Inferior parietal cortex (tissue), 1 donor: ENCODE data around the gene RPRD1A.
"Not testable (repeated sequence)": the region's sequence is repeated elsewhere in the genome, so short reads cannot be mapped to it uniquely, and the experiment has no call there.

Experiments used
- DNase-seq: peaks from one replicate; pipeline ENCODE4 v3.0.0-alpha.2; 2016; ENCODE audit errors: extremely low spot score

Gene RPRD1A

GRCh38 chr18:36078751-36079529 lies 11.6 kb upstream of the RPRD1A start:
- DNase-seq, result no peak

- DNase-seq, result not testable (repeated sequence)
Measured at GRCh38 chr18:36077764-36078163, 10.4 kb upstream of the RPRD1A start.

- no peak for DNase-seq
Measured at GRCh38 chr18:36075862-36076587, 8.7 kb upstream of the RPRD1A start.

GRCh38 chr18:36074435-36074834 lies 7.1 kb upstream of the RPRD1A start:
- no peak for DNase-seq

GRCh38 chr18:36073676-36074075 lies 6.3 kb upstream of the RPRD1A start:
- DNase-seq, result no peak

- not testable (repeated sequence) for DNase-seq
Measured at GRCh38 chr18:36072406-36072805, 5.0 kb upstream of the RPRD1A start.

- DNase-seq, result no peak
Measured at GRCh38 chr18:36066686-36067054, 689 bp downstream of the RPRD1A start.

GRCh38 chr18:36066001-36066400 lies 1.4 kb downstream of the RPRD1A start:
- DNase-seq, result no peak

GRCh38 chr18:36064809-36065079 lies 2.6 kb downstream of the RPRD1A start:
- DNase-seq, result not testable (repeated sequence)

- no peak for DNase-seq
Measured at GRCh38 chr18:36064027-36064808, 3.1 kb downstream of the RPRD1A start.

- DNase-seq, result peak; percentile 26
Measured at GRCh38 chr18:36058674-36059073, 8.7 kb downstream of the RPRD1A start.

- no peak for DNase-seq
Measured at GRCh38 chr18:36051760-36052159, 15.6 kb downstream of the RPRD1A start.

- no peak for DNase-seq
Measured at GRCh38 chr18:36050479-36050878, 16.9 kb downstream of the RPRD1A start.

- no peak for DNase-seq
Measured at GRCh38 chr18:36047521-36047920, 19.8 kb downstream of the RPRD1A start.

- no peak for DNase-seq
Measured at GRCh38 chr18:36046898-36047297, 20.5 kb downstream of the RPRD1A start.

GRCh38 chr18:36045241-36045991 lies 21.9 kb downstream of the RPRD1A start:
- no peak for DNase-seq

- DNase-seq, result no peak
Measured at GRCh38 chr18:36043153-36043552, 24.2 kb downstream of the RPRD1A start.

- DNase-seq, result no peak
Measured at GRCh38 chr18:36041146-36041545, 26.2 kb downstream of the RPRD1A start.

GRCh38 chr18:36038102-36038663 lies 29.2 kb downstream of the RPRD1A start:
- no peak for DNase-seq

- no peak for DNase-seq
Measured at GRCh38 chr18:36035253-36035652, 32.1 kb downstream of the RPRD1A start.

GRCh38 chr18:36034299-36034895 lies 33.0 kb downstream of the RPRD1A start:
- no peak for DNase-seq
